ENCODE data around the gene PADI4. TPM values are rescaled to one million over a fixed set of nuclear protein-coding genes. Genes with fewer than 3 reads are reported as not detected.

PADI4 gene
- total and polyA plus RNA-seq, 2 experiments from 2014 or later, result 0.45 to 0.52 TPM

DNA sequence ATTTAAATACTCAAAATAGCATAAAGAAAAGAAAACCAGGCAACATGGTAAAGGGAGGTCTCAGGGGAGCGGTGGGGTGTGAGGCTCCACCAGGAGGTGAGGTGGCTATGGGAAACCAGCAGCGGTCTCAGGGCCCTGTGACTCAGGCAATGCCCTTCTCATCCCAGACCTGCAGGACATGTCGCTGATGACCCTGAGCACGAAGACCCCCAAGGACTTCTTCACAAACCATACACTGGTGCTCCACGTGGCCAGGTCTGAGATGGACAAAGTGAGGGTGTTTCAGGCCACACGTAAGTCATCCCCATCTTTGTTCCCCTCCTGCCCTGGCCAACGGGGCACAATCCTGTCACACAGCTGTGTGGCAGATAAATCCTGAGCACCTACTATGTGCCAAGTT, 31.5 kb downstream of the PADI4 start (continued):
- TF ChIP-seq, protein P1, sequence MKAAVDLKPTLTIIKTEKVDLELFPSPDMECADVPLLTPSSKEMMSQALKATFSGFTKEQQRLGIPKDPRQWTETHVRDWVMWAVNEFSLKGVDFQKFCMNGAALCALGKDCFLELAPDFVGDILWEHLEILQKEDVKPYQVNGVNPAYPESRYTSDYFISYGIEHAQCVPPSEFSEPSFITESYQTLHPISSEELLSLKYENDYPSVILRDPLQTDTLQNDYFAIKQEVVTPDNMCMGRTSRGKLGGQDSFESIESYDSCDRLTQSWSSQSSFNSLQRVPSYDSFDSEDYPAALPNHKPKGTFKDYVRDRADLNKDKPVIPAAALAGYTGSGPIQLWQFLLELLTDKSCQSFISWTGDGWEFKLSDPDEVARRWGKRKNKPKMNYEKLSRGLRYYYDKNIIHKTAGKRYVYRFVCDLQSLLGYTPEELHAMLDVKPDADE (IDR thresholded peaks at IDR 0.05), result no peak
- no peak for TF ChIP-seq JUNB (IDR thresholded peaks at IDR 0.05; ENCODE audit: unreplicated experiment)
- no peak for TF ChIP-seq EZH2 (IDR thresholded peaks at IDR 0.05; ENCODE audit: low read depth, unreplicated experiment)
- TF ChIP-seq ZNF331 (CRISPR knock-in tag; IDR thresholded peaks at IDR 0.05; ENCODE audit: low read depth), result no peak
- TF ChIP-seq, protein P2, sequence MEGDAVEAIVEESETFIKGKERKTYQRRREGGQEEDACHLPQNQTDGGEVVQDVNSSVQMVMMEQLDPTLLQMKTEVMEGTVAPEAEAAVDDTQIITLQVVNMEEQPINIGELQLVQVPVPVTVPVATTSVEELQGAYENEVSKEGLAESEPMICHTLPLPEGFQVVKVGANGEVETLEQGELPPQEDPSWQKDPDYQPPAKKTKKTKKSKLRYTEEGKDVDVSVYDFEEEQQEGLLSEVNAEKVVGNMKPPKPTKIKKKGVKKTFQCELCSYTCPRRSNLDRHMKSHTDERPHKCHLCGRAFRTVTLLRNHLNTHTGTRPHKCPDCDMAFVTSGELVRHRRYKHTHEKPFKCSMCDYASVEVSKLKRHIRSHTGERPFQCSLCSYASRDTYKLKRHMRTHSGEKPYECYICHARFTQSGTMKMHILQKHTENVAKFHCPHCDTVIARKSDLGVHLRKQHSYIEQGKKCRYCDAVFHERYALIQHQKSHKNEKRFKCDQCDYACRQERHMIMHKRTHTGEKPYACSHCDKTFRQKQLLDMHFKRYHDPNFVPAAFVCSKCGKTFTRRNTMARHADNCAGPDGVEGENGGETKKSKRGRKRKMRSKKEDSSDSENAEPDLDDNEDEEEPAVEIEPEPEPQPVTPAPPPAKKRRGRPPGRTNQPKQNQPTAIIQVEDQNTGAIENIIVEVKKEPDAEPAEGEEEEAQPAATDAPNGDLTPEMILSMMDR (conservative IDR thresholded peaks at IDR 0.05; ENCODE audit: low read depth in 2 of 2), result no peak
- no peak for TF ChIP-seq STAT1 (IDR thresholded peaks at IDR 0.05; ENCODE audit: unreplicated experiment)

DNA sequence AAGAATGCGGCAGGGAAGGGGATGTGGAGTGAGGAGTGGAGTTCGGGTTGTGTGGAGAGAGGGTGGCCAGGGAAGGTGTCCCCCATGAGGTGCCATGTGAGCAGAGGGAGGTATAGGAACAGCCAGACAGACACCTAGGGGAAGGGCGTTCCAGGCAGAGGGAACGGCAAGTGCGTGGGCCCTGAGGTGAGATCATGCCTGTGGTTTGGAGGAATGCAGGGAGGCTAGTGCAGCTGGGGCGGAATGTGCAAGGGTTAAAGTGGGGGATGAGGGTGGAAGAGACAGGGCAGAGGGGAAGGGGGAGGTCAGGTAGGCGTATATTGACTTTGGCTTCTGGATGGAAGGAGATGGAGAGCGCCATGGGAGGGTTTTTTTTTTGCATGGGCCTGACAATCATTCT, 32.4 kb downstream of the PADI4 start:
- no peak for DNase-seq (ENCODE audit: low spot score)
- Histone ChIP-seq H3K79me2 (replicated peaks; ENCODE audit: insufficient read depth) (no peaks in the 10 kb centered on the region), H3F3A (replicated peaks; ENCODE audit: low read depth) (no peaks in the 10 kb centered on the region), H3K4me1 (ENCODE audit: insufficient read depth) (no peaks in the 10 kb centered on the region), H3K27me3 (ENCODE audit: insufficient read depth) (no peaks in the 10 kb centered on the region), H3K4me2 (no peak overlapping the region), H2AFZ (no peak overlapping the region), H3K4me3 (no peak overlapping the region), H3K27ac (ENCODE audit: low read depth) (no peak overlapping the region), H3K9me2 (ENCODE audit: insufficient read depth) (no peaks in the 10 kb centered on the region), H4K20me1 (replicated peaks; ENCODE audit: insufficient read depth) (no peaks in the 10 kb centered on the region), H3K36me3 (ENCODE audit: insufficient read depth) (no peaks in the 10 kb centered on the region)
- Mint-ChIP-seq H3K9me3 (peaks cover 11% of the 10 kb centered on the region), H3K36me3 (ENCODE audit: low read depth) (no peaks in the 10 kb centered on the region), H3K4me1 (no peaks in the 10 kb centered on the region), H3K27ac (no peak overlapping the region), H3K4me3 (no peak overlapping the region), H3K27me3 (ENCODE audit: insufficient read depth, low read depth, poor library complexity) (peaks cover 3% of the 10 kb centered on the region)
- TF ChIP-seq POLR2AphosphoS5 (IDR thresholded peaks at IDR 0.05; ENCODE audit: low read depth) (no peak), STAT1 (IDR thresholded peaks at IDR 0.05; ENCODE audit: unreplicated experiment) (no peak)
- TF ChIP-seq, protein P3, sequence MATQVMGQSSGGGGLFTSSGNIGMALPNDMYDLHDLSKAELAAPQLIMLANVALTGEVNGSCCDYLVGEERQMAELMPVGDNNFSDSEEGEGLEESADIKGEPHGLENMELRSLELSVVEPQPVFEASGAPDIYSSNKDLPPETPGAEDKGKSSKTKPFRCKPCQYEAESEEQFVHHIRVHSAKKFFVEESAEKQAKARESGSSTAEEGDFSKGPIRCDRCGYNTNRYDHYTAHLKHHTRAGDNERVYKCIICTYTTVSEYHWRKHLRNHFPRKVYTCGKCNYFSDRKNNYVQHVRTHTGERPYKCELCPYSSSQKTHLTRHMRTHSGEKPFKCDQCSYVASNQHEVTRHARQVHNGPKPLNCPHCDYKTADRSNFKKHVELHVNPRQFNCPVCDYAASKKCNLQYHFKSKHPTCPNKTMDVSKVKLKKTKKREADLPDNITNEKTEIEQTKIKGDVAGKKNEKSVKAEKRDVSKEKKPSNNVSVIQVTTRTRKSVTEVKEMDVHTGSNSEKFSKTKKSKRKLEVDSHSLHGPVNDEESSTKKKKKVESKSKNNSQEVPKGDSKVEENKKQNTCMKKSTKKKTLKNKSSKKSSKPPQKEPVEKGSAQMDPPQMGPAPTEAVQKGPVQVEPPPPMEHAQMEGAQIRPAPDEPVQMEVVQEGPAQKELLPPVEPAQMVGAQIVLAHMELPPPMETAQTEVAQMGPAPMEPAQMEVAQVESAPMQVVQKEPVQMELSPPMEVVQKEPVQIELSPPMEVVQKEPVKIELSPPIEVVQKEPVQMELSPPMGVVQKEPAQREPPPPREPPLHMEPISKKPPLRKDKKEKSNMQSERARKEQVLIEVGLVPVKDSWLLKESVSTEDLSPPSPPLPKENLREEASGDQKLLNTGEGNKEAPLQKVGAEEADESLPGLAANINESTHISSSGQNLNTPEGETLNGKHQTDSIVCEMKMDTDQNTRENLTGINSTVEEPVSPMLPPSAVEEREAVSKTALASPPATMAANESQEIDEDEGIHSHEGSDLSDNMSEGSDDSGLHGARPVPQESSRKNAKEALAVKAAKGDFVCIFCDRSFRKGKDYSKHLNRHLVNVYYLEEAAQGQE (IDR thresholded peaks at IDR 0.05; ENCODE audit: unreplicated experiment), result no peak
- no peak for ATAC-seq

All from GM23338 (cell line).